Measurements from ENCODE around the gene RAB4A. TPM values are rescaled to one million over a fixed set of nuclear protein-coding genes. Genes with fewer than 3 reads are reported as not detected.

Gene RAB4A
- total and polyA plus RNA-seq, 10 of the 15 experiments (the other 5 are each of a cell fraction or from before 2014, with no cell fraction given), result 4.0 to 35.8 (median 17.7) TPM

DNA sequence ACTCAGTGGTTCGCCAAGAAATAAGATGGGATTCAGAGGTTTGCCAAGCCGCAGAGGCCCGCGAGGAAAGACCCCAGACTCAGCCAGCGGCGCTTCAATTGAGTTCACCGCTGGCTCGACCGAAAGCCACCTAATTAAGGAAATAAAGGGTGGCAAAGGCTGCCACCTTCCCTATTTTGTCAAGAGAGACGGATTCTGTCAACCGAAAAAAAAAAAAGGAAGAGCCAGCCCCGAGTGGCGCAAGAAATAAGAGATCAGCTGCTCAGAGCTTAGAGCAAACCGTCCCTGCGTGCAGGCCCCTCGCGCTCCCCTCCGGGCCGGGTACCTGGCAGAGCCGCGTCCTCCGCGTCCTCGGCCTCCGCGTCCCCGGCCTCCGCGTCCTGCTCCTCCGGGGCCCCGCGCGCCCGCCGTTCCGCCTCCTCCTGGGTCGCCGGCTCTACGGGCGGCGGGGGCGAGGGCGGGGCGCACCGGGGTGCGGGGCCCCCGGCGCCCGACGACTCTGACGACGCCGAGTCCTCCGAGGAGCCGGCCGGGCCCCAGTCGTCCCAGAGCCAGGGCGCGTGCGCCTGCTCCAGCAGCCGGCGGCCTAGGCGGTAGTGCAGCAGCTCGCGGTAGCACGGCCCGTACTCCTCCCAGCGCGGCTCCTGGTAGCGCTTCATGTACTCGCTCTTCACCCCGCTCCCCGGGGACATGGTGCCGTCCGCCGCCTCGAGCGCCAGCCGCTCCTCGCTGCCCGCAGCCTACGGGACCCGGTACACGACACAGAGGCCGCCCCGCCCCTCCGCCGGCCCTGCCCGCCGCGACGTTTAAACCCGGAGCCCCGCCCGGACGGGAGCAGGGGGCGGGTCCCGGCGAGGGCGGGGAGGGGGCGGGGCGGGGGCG, 71.1 kb downstream of the RAB4A start (continued):
- TF ChIP-seq, protein P1, sequence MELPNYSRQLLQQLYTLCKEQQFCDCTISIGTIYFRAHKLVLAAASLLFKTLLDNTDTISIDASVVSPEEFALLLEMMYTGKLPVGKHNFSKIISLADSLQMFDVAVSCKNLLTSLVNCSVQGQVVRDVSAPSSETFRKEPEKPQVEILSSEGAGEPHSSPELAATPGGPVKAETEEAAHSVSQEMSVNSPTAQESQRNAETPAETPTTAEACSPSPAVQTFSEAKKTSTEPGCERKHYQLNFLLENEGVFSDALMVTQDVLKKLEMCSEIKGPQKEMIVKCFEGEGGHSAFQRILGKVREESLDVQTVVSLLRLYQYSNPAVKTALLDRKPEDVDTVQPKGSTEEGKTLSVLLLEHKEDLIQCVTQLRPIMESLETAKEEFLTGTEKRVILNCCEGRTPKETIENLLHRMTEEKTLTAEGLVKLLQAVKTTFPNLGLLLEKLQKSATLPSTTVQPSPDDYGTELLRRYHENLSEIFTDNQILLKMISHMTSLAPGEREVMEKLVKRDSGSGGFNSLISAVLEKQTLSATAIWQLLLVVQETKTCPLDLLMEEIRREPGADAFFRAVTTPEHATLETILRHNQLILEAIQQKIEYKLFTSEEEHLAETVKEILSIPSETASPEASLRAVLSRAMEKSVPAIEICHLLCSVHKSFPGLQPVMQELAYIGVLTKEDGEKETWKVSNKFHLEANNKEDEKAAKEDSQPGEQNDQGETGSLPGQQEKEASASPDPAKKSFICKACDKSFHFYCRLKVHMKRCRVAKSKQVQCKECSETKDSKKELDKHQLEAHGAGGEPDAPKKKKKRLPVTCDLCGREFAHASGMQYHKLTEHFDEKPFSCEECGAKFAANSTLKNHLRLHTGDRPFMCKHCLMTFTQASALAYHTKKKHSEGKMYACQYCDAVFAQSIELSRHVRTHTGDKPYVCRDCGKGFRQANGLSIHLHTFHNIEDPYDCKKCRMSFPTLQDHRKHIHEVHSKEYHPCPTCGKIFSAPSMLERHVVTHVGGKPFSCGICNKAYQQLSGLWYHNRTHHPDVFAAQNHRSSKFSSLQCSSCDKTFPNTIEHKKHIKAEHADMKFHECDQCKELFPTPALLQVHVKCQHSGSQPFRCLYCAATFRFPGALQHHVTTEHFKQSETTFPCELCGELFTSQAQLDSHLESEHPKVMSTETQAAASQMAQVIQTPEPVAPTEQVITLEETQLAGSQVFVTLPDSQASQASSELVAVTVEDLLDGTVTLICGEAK (IDR thresholded peaks at IDR 0.05; ENCODE audit: borderline replicate concordance), result no peak
- TF ChIP-seq ZNF384 (IDR thresholded peaks at IDR 0.05; ENCODE audit: borderline replicate concordance, low read depth, low read length) (no peak; the same call in 1 of the 2 replicates), ZBED1 (IDR thresholded peaks at IDR 0.05; ENCODE audit: borderline replicate concordance) (no peak), MEF2A (IDR thresholded peaks at IDR 0.05; ENCODE audit: insufficient read depth, low read depth, low read length) (no peak), CBX5 (IDR thresholded peaks at IDR 0.05; ENCODE audit: low read depth) (no peak), HDAC6 (IDR thresholded peaks at IDR 0.05; ENCODE audit: unreplicated experiment) (no peak), LARP7 (IDR thresholded peaks at IDR 0.05) (peak; percentile 65; the same call in 1 of the 2 replicates), TBL1XR1 (IDR thresholded peaks at IDR 0.05; ENCODE audit: low read depth, low read length) (no peak), NBN (IDR thresholded peaks at IDR 0.05) (no peak), RCOR1 (conservative IDR thresholded peaks at IDR 0.05; ENCODE audit: low read depth, low read length) (no peak), CEBPB (IDR thresholded peaks at IDR 0.05; ENCODE audit: borderline replicate concordance in 1 of 2, low read depth in 2 of 2, low read length in 2 of 2) (no peak), CHD4 (IDR thresholded peaks at IDR 0.05) (no peak), ESRRA (IDR thresholded peaks at IDR 0.05; ENCODE audit: low read length) (no peak)
- TF ChIP-seq, protein P2, sequence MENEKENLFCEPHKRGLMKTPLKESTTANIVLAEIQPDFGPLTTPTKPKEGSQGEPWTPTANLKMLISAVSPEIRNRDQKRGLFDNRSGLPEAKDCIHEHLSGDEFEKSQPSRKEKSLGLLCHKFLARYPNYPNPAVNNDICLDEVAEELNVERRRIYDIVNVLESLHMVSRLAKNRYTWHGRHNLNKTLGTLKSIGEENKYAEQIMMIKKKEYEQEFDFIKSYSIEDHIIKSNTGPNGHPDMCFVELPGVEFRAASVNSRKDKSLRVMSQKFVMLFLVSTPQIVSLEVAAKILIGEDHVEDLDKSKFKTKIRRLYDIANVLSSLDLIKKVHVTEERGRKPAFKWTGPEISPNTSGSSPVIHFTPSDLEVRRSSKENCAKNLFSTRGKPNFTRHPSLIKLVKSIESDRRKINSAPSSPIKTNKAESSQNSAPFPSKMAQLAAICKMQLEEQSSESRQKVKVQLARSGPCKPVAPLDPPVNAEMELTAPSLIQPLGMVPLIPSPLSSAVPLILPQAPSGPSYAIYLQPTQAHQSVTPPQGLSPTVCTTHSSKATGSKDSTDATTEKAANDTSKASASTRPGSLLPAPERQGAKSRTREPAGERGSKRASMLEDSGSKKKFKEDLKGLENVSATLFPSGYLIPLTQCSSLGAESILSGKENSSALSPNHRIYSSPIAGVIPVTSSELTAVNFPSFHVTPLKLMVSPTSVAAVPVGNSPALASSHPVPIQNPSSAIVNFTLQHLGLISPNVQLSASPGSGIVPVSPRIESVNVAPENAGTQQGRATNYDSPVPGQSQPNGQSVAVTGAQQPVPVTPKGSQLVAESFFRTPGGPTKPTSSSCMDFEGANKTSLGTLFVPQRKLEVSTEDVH (IDR thresholded peaks at IDR 0.05; ENCODE audit: low read depth, partially characterized antibody), result no peak
- TF ChIP-seq, protein P3, sequence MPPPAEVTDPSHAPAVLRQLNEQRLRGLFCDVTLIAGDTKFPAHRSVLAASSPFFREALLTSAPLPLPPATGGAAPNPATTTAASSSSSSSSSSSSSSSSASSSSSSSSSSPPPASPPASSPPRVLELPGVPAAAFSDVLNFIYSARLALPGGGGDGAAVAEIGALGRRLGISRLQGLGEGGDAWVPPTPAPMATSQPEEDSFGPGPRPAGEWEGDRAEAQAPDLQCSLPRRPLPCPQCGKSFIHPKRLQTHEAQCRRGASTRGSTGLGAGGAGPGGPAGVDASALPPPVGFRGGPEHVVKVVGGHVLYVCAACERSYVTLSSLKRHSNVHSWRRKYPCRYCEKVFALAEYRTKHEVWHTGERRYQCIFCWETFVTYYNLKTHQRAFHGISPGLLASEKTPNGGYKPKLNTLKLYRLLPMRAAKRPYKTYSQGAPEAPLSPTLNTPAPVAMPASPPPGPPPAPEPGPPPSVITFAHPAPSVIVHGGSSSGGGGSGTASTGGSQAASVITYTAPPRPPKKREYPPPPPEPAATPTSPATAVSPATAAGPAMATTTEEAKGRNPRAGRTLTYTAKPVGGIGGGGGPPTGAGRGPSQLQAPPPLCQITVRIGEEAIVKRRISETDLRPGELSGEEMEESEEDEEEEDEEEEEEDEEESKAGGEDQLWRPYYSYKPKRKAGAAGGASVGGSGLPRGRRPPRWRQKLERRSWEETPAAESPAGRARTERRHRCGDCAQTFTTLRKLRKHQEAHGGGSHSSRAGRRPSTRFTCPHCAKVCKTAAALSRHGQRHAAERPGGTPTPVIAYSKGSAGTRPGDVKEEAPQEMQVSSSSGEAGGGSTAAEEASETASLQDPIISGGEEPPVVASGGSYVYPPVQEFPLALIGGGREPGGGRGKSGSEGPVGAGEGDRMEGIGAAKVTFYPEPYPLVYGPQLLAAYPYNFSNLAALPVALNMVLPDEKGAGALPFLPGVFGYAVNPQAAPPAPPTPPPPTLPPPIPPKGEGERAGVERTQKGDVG (CRISPR knock-in tag; IDR thresholded peaks at IDR 0.05), result no peak
